IMR-90 (cell line): ENCODE results near the gene AP5B1. TPM values are rescaled to one million over a fixed set of nuclear protein-coding genes. Genes with fewer than 3 reads are reported as not detected.

Experiments
- ATAC-seq: fragments of 200-7000 bp; cut with Tn5 transposase; 2 replicates; pipeline ENCODE4 v1.9.1; 2020; ENCODE audit warnings: low read depth, mild to moderate bottlenecking, moderate library complexity
- BruUV-seq: library from RNA; stranded (reverse); fragments of 400-500 nt; replicated peaks from 2 replicates; lab custom pipeline; 2021; lab: Mats Ljungman, UMichigan
- CTCF ChIA-PET: fragments of 300-600 bp; formaldehyde crosslinking; extraction: SDS; loops from one replicate; lab custom pipeline; 2021; ENCODE audit warnings: antibody characterized with exemption; lab: Yijun Ruan, JAX
- POLR2A ChIA-PET: fragments of 300-600 bp; sonication (Branson Sonifier 250); formaldehyde crosslinking; loops from one replicate; lab custom pipeline; 2022; ENCODE audit warnings: antibody characterized with exemption; ENCODE audit not compliant: unreplicated experiment; lab: Charles Lee
- DNase-seq: peaks from one replicate; pipeline ENCODE4 v3.0.0; 2013
- H2AFZ ChIP-seq: replicated peaks from 2 replicates; pipeline ENCODE3; 2013; ENCODE audit warnings: low read length, mild to moderate bottlenecking; ENCODE audit not compliant: poor library complexity
- H2AK5ac ChIP-seq: 2 replicates; pipeline ENCODE4 v1.6.1; 2013; ENCODE audit warnings: low read depth, low read length, inconsistent platforms
- H2AK9ac ChIP-seq: replicated peaks from 2 replicates; pipeline ENCODE3; 2013; ENCODE audit warnings: mild to moderate bottlenecking, low read depth, low read length, moderate library complexity; ENCODE audit not compliant: poor library complexity
- H2BK120ac ChIP-seq: 2 replicates; pipeline ENCODE4 v1.6.1; 2013; ENCODE audit warnings: low read depth, low read length, inconsistent platforms
- H2BK15ac ChIP-seq: 3 replicates; pipeline ENCODE4 v1.6.1; 2013; ENCODE audit warnings: low read depth, low read length, inconsistent platforms
- H2BK20ac ChIP-seq: 2 replicates; pipeline ENCODE4 v1.6.1; 2013; ENCODE audit warnings: low read depth, mild to moderate bottlenecking, inconsistent platforms, low read length, moderate library complexity
- H2BK5ac ChIP-seq: 2 replicates; pipeline ENCODE4 v1.6.1; 2013; ENCODE audit warnings: mild to moderate bottlenecking, low read depth, low read length, inconsistent platforms; ENCODE audit not compliant: poor library complexity, severe bottlenecking
- H3K14ac ChIP-seq: replicated peaks from 2 replicates; pipeline ENCODE4 v1.6.1; 2013; ENCODE audit warnings: low read depth, low read length, inconsistent platforms
- H3K18ac ChIP-seq: 2 replicates; pipeline ENCODE4 v1.6.1; 2013; ENCODE audit warnings: low read depth, low read length, control low read depth
- H3K23ac ChIP-seq: 2 replicates; pipeline ENCODE4 v1.6.1; 2013; ENCODE audit warnings: low read depth, low read length, inconsistent platforms
- H3K27ac ChIP-seq: 2 replicates; pipeline ENCODE4 v1.5.1; 2013; ENCODE audit warnings: mild to moderate bottlenecking, control low read depth, low read length; ENCODE audit not compliant: insufficient read depth
- H3K27me3 ChIP-seq: 2 replicates; pipeline ENCODE4 v1.6.1; 2013; ENCODE audit warnings: low read length; ENCODE audit not compliant: control insufficient read depth, insufficient read depth
- H3K36me3 ChIP-seq: 2 replicates; pipeline ENCODE4 v1.6.1; 2013; ENCODE audit warnings: low read length, mixed read lengths; ENCODE audit not compliant: control insufficient read depth, insufficient read depth
- H3K4ac ChIP-seq: 2 replicates; pipeline ENCODE4 v1.6.1; 2013; ENCODE audit warnings: low read depth, low read length, inconsistent platforms
- H3K4me1 ChIP-seq: 2 replicates; pipeline ENCODE4 v1.6.1; 2013; ENCODE audit warnings: low read length, mixed read lengths; ENCODE audit not compliant: control insufficient read depth, insufficient read depth
- H3K4me2 ChIP-seq: 2 replicates; pipeline ENCODE4 v1.6.1; 2013; ENCODE audit warnings: low read depth, mild to moderate bottlenecking, control low read depth, low read length, moderate library complexity
- H3K4me3 ChIP-seq: 2 replicates; pipeline ENCODE4 v1.5.1; 2013; ENCODE audit warnings: low read depth, mild to moderate bottlenecking, control low read depth, low read length, moderate library complexity; ENCODE audit not compliant: insufficient read depth
- H3K56ac ChIP-seq: 2 replicates; pipeline ENCODE4 v1.6.1; 2013; ENCODE audit warnings: low read length, inconsistent platforms; ENCODE audit not compliant: insufficient read depth; ENCODE audit errors: extremely low read depth
- H3K79me1 ChIP-seq, 2 experiments: 2 replicates each; pipeline ENCODE4 v1.6.1; 2013; ENCODE audit warnings: low read length in 2 of 2, inconsistent platforms in 1 of 2, low read depth in 1 of 2
- H3K9ac ChIP-seq: 2 replicates; pipeline ENCODE4 v1.6.1; 2013; ENCODE audit warnings: low read depth, low read length, control low read depth
- H3K9me1 ChIP-seq: 2 replicates; pipeline ENCODE4 v1.6.1; 2013; ENCODE audit warnings: low read length, inconsistent platforms; ENCODE audit not compliant: insufficient read depth
- H3K9me3 ChIP-seq: 2 replicates; pipeline ENCODE4 v1.6.1; 2013; ENCODE audit warnings: low read length; ENCODE audit not compliant: control insufficient read depth, insufficient read depth
- H4K20me1 ChIP-seq: 2 replicates; pipeline ENCODE4 v1.6.1; 2013; ENCODE audit warnings: low read length, inconsistent platforms; ENCODE audit not compliant: insufficient read depth
- H4K5ac ChIP-seq: 2 replicates; pipeline ENCODE4 v1.6.1; 2013; ENCODE audit warnings: mild to moderate bottlenecking, low read depth, low read length, control low read depth
- H4K8ac ChIP-seq, 2 experiments: 2 replicates each; pipeline ENCODE4 v1.6.1; 2013; ENCODE audit warnings: low read depth in 2 of 2, low read length in 2 of 2, control low read depth in 1 of 2, inconsistent platforms in 1 of 2
- H4K91ac ChIP-seq: 2 replicates; pipeline ENCODE4 v1.6.1; 2013; ENCODE audit warnings: low read depth, low read length, inconsistent platforms; ENCODE audit not compliant: insufficient read depth
- BHLHE40 ChIP-seq: fragments of 150-350 bp; IDR thresholded peaks from 2 replicates; pipeline ENCODE4 v1.6.1; 2016; ENCODE audit warnings: mild to moderate bottlenecking, low read depth, low read length
- CEBPB ChIP-seq: IDR thresholded peaks from 2 replicates; pipeline ENCODE4 v1.6.1; 2012; ENCODE audit warnings: low read depth, low read length, improper control_type of control experiment
- FOS ChIP-seq: fragments of 150-350 bp; IDR thresholded peaks from 2 replicates; pipeline ENCODE4 v1.6.1; 2016; ENCODE audit warnings: low read depth, low read length
- MAFK ChIP-seq: IDR thresholded peaks from 2 replicates; pipeline ENCODE4 v1.6.1; 2012; ENCODE audit warnings: low read depth, low read length, improper control_type of control experiment
- POLR2A ChIP-seq: IDR thresholded peaks from 2 replicates; pipeline ENCODE4 v1.6.1; 2012; ENCODE audit warnings: mild to moderate bottlenecking, low read depth, low read length
- RFX5 ChIP-seq: IDR thresholded peaks from 2 replicates; pipeline ENCODE4 v1.8.0; 2012; ENCODE audit warnings: low read depth, mild to moderate bottlenecking, low read length, moderate library complexity
- WGBS, 2 experiments: methylation state at CpG; one replicate each; pipeline versions ENCODE4 v1.1.5 to v1.1.7; 2013; ENCODE audit warnings: missing lambda C conversion rate in 2 of 2; ENCODE audit not compliant: insufficient read length in 1 of 2; ENCODE audit errors: extremely low coverage in 2 of 2; 5-methylcytosine and 5-hydroxymethylcytosine counted together
- dilution Hi-C: fragments of 300-500 bp; cut with HindIII; formaldehyde crosslinking; loops from one replicate; pipeline ENCODE4 v1.14.3; 2018; ENCODE audit warnings: low sequenced_read_pairs; ENCODE audit not compliant: unreplicated experiment
- in situ Hi-C: fragments of 300-500 bp; cut with MboI; formaldehyde crosslinking; loops from 3 replicates; pipeline ENCODE4 v1.14.3; 2019; ENCODE audit warnings: low sequenced_read_pairs, inconsistent platforms, mixed read lengths
- intact Hi-C: fragments of 100-400 bp; cut with micrococcal nuclease; formaldehyde crosslinking; loops from 2 replicates; pipeline ENCODE4 v1.10.0; 2022
- polyA plus RNA-seq, 3 experiments: library from polyadenylated mRNA; depleted of rRNA; stranded (reverse); fragments of >200 nt; gene quantifications; 2 replicates each; pipeline ENCODE4 v1.2.3, GENCODE V29; 2012; ENCODE audit warnings: low replicate concordance in 1 of 3
- total RNA-seq: library from RNA; depleted of rRNA; stranded (reverse); fragments of >200 nt; gene quantifications from 2 replicates; pipeline ENCODE4 v1.2.3, GENCODE V29; 2012
- TF ChIP-seq, protein P1 (sequence below): fragments of 150-350 bp; IDR thresholded peaks from 2 replicates; pipeline ENCODE4 v1.6.1; 2017; ENCODE audit warnings: mild to moderate bottlenecking, antibody characterized with exemption, low read length, low read depth

Gene AP5B1
- total and polyA plus RNA-seq, 2 of the 4 experiments (the other 2 are of a cell fraction): 2.5 to 5.0 TPM

DNA sequence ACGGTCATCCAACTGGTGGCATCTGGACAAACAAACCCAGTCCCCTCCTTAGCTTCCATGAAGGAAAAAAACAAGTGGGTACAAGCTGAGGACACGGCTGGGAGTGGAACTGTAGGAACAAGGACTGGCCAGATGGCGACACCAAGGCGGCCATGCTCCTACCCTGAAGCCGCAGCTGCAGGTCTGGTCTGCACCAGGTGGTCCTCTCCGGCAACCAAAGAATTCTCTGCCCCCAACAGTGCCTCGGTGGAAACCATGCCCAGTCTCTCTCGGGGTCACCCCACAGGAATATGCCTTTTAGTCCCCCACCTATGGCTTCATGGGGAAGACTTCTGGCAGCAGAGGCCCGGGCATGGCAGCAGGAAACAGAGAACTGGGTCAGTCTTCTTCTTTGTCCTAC, 28.7 kb upstream of the AP5B1 start:
- Histone ChIP-seq H2AFZ (no peak overlapping the region), H3K9ac (no peak overlapping the region), H4K91ac (no peak overlapping the region), H2AK9ac (no peak overlapping the region), H4K8ac (no peak overlapping the region), H3K9me1 (peaks cover 3% of the 10 kb centered on the region; the same call in 1 of the 2 replicates), H2BK15ac (no peak overlapping the region), H3K56ac (no peak overlapping the region), H3K79me1 (no peaks in the 10 kb centered on the region), H3K4me3 (no peak overlapping the region), H2BK5ac (no peak overlapping the region), H3K27me3 (peaks cover 34% of the 10 kb centered on the region), H3K4ac (no peak overlapping the region), H3K23ac (no peak overlapping the region), H3K18ac (no peak overlapping the region), H4K20me1 (no peaks in the 10 kb centered on the region), H3K36me3 (no peaks in the 10 kb centered on the region), H2AK5ac (no peak overlapping the region), H3K27ac (no peak overlapping the region), H2BK120ac (no peak overlapping the region), H3K4me2 (no peak overlapping the region), H4K5ac (no peak overlapping the region), H2BK20ac (no peak overlapping the region), H3K14ac (no peak overlapping the region), H3K4me1 (no peaks in the 10 kb centered on the region), H3K9me3 (no peaks in the 10 kb centered on the region)
- POLR2A ChIA-PET: no interaction called here
- CTCF ChIA-PET: no interaction called here
- 58% methylated on average over 8 of the region's 9 CpGs; no CpG with 5 or more reads in 1 of the 2 experiments for WGBS, 2 experiments
- TF ChIP-seq MAFK (no peak), CEBPB (no peak), BHLHE40 (no peak), FOS (no peak), POLR2A (no peak), RFX5 (no peak)
- TF ChIP-seq, protein P1, sequence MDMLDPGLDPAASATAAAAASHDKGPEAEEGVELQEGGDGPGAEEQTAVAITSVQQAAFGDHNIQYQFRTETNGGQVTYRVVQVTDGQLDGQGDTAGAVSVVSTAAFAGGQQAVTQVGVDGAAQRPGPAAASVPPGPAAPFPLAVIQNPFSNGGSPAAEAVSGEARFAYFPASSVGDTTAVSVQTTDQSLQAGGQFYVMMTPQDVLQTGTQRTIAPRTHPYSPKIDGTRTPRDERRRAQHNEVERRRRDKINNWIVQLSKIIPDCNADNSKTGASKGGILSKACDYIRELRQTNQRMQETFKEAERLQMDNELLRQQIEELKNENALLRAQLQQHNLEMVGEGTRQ: no peak
- dilution Hi-C loops (no loop called here), intact Hi-C loops (no loop called here), in situ Hi-C loops (no loop called here)
- BruUV-seq: no TSS peak
- no peak for ATAC-seq
- no peak for DNase-seq
